Activated gamma-delta T cell treated with Interleukin-2 at 50 U/mL for 16 hours (primary cell): Measurements from ENCODE around the gene IYD.
"Not testable (repeated sequence)": the region's sequence is repeated elsewhere in the genome, so short reads cannot be mapped to it uniquely, and the experiment has no call there.

Source experiments
- DNase-seq: peaks from one replicate; pipeline ENCODE4 v3.0.0-alpha.2; 2020

Gene IYD

DNA sequence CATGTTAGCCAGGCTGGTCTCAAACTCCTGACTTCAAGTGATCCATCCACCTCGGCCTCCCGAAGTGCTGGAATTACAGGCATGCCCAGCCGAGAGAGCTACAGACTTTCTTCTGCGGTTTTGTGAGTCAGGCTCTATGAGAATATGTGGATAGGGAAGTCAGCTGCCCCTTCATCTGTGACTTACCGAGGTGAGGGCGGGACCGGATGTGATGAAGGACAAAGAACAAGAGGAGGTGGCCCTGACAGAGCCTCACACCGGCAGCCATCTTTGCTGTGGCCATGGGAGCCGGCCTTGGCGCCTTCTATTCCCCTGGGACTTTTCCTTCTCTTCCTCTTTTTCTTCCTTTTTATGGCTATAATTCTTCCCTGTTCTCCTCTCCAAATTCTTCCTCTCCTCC, 67.0 kb downstream of the IYD start:
- no peak for DNase-seq

DNA sequence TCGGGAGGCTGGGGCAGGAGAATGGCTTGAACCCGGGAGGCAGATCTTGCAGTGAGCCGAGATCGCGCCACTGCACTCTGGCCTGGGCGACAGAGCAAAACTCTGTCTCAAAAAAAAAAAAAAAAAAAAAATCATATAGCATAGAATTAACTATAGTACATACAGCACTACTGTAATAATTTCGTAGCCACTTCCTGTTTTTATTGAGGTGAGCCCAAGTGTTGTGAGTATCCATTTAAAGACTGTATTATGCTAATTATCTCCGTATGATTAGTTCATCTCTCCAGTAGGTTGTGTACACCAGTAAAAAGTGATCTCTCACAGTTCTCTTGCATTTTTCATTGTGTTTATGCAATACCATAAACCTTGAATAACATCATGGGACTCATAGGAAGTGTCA, 70.6 kb downstream of the IYD start:
- no peak for DNase-seq

DNA sequence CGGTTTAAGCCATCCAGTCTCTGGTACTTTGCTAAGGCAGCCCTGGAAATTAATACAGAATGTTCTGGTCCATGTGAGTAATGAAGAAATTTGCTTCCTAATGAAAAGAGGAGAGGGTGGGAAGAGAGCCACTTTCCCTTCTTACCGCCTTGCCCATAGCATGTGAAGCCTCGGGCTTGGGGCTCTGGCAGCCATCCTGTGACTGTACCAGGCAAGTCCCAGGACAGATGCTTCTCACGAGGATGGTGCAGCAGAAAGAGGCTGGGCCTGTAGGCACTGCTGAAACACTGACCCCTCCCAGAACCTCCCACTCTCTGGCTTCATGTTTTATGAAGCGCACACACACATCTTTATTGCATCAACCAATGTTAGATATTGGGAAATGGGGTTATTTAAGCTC, 74.8 kb downstream of the IYD start:
- DNase-seq: no peak

DNA sequence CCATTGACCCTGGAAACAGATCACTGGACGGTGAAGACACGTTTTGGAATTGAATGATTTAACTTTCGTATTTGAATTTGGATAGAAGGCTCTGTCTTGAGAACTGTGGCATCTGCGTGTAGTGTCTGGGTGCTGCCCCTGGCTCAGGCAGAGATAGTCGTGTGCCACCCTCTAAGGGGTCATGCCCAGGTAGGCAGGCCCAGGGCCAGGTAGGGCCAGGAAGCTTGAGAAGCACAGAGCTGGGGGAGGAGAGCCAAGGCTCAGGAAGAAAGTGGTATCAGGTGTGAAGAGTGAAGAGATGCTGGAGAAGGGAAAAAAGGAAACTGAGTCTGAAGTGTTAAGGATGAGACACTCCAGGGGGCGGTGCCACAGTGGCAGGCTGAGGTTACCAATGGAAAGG, 75.5 kb downstream of the IYD start:
- DNase-seq: no peak

DNA sequence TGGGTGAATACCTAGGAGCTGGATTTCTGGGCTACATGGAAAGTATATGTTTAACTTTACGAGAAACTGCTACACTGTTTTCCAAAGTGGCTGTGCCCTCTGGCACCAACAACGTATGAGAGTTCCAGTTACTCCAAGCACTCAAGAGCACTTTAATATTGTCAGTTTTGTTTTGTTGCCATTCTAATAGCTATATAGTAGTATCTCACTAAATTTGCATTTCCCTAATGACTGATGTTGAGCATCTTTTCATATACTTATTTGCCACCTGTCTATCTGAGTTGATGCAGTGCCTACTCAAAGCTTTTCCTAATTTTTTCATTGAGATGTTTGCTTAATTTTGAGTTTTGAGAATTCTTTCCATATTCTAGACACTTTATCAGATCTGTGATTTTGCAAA, 76.7 kb downstream of the IYD start:
- no peak for DNase-seq

DNA sequence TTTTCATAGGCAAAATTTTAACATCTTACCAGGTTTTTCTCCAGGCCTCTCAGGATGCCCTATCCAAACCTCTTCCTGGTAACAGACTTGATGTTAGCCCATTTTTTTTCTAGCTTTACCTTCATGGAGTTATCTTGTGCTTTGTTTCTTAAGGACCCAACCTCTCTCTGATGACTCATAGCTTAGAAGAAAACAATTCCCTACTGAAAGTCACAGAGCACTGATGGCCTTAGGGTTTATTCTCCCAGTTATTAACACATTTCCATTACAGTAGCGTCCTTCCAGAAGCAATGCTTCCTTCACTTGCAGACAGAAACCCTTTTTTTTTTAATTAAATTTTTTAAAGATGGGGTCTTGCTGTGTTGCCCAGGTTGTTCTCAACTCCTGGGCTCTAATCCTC, 79.4 kb downstream of the IYD start:
- DNase-seq: no peak

DNA sequence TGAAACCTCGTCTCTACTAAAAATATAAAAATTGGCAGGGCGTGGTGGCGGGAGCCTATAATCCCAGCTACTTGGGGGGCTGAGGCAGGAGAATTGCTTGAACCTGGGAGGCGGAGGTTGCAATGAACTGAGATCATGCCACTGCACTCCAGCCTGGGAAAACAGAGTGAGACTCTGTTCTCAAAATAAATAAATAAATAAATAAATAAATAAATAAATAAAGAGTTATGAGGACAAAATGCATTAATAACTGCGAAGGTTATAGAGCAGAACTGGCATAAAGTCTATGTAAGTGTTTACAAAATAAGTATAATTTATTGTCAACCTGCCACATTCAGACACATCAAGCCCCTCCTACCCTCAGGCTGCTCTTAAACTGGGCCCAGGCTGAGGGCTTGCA, 80.2 kb downstream of the IYD start:
- DNase-seq: not testable (repeated sequence)

DNA sequence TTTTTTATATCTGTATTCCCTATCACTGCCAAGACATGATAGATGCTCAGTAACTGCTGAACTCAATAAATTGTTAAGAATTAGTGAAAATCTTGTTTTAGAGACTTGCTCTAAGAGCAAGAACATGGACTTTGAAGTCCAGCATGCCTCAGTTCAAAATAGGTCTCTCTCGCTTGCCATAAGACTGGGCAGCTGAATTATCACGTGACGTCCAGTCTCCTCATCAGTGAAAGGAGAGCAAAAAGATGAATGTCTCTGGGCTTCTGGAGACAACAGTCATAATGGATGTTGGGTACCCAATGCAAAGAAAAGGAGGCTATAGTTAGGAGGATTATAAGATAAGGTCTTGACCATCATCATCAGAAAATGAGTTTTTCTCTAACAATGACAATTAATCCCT, 82.1 kb downstream of the IYD start:
- DNase-seq: no peak

DNA sequence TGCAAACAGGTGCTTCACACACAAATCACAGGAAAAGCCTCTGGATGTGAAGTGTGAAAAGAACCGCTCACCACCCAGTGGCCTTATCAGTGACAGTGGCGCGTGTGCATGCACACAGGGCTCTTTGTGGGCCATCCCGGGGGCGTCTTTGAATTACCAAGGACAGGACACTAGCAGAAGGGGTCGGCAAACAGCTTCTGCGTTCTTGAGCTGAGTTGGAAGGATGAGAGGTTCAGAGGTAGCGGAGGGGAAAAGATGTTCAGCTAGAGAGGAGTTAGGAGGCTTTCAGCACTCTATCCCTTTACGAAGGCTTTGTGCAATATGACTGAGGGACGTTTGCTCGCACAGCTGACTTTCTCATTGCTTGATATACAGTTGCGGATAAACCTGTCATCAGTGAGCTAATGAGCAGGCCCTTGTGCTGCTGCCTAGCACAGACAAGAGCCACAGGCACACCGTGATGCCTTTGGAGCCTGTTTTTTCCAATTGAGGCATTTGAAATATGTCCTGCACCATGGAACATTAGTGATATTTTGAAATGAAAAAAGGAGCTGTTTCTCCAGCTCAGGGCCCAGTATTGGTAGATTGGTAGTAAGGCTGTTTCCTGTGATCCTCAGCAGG, 83.1 kb downstream of the IYD start:
- DNase-seq: no peak

DNA sequence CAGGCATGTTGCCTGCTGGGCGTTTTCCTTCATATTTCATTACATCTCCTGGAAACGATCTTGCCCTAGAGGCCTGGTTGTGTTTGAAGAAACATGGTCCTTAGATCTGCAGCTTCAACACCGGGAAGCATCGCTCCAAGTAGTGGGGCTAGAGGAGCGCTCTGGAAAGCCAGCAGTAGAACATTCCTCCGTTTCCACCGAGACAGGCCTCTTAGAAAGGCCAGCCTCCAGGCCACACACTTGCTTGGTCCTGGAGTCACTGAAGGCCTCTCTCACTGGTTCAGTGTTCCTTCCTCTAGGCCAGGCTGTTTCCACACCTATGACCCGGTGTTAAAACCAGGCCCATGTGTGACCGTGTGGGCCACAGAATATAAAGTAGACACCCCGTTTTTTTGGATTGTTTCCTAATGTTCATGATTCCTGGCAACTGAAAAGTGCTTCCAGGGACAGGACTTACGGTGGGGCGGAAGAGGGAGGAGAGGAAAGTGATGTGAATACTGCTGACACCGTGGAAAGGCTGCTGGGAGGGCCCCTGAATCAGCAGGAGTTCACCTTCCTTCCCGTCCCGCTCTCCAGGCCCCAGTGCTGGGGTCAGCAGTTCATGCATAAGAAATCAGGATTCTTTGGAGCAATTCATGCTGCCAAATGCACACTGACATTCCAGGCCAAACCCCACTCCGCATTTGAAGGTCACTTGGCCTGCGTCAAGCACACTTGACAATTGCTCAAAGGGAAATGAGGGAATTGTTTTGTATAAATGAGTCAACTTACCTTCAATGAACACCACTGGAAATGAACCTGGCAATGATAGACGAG, 83.8 kb downstream of the IYD start:
- DNase-seq: no peak

DNA sequence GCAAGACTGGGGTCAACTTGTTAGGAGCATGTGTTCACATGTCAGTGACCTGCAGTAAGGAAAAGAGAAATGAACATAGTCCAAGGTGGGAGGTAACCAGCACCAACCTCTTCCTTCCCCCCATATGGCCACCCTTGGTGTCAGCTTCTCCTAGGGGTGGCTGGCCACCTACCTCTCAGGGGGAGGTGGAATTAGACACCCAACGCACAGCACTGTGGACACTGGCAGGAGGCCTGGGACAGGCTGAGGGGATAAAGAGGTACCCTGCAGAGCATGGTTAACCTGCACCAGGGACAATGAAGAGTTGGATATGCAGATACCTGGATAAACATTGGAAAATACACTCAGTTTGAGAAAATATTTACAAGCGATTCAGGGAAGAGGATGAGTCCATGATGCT, 84.5 kb downstream of the IYD start:
- DNase-seq: no peak
